ENCODE data around the gene CASQ2.

DNA sequence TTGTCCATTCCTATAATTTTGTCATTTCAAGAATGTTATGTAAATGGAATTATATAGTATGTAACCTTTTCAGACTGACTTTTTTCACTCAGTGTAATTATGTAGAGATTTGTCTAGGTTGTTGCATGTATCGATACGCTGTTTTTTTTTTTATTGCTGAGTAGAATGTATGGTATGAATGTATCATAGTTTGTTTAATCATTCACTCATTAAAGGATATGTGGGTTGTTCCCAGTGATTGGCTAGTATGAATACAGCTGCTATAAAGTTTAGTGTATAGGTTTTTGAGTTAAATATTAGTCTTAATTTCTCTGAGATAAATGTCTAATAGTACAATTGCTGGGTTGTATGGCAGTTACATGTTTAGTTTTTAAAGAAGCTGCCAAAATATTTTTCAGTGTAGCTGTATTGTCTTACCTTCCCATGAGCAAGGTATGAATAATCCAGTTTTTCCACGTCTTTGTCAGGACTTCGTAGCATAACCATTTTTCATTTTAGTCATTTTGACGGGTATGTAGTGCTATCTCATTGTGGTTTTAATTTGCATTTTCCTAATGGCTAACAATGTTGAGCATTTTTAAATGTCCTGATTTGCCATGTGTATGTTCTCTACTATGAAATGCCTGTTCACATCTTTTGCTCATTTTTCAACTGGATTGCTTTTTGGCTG, 22.4 kb downstream of the CASQ2 start:
- TF ChIP-seq, protein P1, sequence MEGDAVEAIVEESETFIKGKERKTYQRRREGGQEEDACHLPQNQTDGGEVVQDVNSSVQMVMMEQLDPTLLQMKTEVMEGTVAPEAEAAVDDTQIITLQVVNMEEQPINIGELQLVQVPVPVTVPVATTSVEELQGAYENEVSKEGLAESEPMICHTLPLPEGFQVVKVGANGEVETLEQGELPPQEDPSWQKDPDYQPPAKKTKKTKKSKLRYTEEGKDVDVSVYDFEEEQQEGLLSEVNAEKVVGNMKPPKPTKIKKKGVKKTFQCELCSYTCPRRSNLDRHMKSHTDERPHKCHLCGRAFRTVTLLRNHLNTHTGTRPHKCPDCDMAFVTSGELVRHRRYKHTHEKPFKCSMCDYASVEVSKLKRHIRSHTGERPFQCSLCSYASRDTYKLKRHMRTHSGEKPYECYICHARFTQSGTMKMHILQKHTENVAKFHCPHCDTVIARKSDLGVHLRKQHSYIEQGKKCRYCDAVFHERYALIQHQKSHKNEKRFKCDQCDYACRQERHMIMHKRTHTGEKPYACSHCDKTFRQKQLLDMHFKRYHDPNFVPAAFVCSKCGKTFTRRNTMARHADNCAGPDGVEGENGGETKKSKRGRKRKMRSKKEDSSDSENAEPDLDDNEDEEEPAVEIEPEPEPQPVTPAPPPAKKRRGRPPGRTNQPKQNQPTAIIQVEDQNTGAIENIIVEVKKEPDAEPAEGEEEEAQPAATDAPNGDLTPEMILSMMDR (IDR thresholded peaks at IDR 0.05) = no peak
- no peak for TF ChIP-seq POLR2A (IDR thresholded peaks at IDR 0.05)
